ENCODE data around the gene ATP5F1D.

The ATP5F1D gene

DNA sequence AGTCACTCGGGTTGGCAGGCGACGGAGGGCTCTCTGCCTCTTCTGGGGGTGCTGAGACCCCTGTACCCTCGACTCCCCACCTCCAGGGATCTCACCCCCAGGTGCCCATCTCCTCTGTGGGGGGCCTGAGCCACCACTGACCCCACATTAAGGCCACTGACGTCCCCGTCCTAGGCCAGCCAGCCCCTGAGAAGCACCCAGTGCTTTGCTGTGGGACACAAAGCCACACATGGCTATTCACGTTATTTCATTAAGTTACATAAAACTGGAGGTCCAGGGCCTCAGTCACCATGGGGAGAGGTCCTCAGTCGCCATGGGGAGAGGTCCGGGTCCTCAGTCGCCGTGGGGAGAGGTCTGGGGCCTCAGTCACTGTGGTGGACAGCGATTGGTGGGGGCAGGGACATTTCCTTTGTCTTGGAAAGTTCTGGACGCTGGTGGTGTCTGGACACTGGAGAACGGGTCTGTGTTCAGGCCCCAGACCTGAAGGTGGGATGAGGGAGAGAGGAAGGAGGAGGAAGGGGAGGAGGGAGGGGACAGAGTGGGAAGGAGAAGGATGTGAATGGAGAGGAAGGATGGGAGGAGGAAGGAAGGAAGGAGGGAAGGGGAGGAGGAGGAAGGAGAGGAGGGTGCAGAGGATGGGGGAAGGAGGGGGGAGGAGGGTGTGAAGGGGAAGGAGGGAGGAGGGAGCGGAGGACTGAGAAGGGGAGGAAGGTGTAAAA lies 40.2 kb downstream of the ATP5F1D start:
- no peak for DNase-seq (ENCODE audit: low read depth in 3 of 3)

DNA sequence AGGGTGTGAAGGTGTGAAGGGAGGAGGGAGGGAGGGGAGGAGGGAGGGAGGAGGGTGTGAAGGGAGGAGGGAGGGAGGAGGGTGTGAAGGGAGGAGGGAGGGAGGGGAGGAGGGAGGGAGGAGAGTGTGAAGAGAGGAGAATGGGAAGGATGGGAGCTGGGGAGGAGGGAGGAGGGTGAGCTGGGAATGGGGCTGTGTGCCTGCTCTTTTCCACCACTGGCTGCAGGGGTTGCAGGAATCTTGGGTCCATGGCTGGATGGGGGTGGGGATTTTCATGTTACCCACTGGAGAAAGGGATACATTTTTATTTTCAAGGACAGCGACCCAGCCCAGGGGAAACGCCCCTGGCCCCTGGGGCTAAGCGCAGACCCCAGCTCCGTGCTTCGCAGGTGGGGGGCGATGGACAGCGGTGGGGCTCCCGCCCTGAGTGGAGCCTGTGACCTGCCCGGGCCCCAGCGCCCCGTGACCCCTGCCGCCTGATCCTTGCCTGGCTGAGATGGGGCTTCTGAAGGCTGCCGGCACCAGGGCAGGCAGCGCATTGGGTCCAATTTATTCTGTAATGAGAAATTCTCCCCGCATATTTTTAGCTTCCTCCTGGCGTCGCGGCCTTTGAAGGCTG lies 41.1 kb downstream of the ATP5F1D start:
- DNase-seq (ENCODE audit: low read depth in 3 of 3), result no peak

- no peak for DNase-seq (ENCODE audit: low read depth in 3 of 3)
Measured at GRCh38 chr19:1283207-1283916, 41.8 kb downstream of the ATP5F1D start.

GRCh38 chr19:1283917-1284292 lies 42.4 kb downstream of the ATP5F1D start:
- no peak for DNase-seq (ENCODE audit: low read depth in 3 of 3)

DNA sequence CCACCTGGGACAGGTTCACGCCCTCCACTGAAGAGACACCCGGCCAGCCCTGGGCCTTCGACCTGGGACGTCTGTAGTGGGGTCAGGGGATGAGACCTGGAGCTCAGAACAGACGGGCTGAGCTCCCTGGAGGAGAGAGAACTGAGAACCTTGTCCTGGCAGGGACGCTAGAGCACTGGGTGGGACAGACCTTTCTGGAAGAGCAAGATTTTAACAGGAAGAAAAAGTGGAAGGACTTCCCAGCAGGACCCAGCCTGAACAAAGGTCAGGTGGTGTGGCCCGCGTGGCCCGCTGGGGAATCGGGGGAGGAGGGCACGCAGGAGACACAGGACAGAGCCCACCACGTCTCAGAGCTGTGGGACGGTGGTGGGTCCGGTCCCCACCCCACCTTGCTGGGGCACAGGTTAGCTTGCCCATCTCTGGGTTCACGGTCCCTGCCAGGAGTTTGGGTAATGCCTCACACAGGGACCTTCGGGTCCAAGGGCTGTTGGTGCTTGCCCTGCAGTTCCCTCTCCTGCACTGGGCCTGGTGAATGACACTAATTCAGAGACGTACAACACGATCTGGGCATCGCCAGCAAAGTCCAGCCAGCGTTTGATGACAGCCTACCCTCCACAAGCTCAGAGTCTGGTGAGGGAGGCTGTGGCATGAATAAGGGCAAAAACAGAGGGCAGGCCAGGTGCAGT lies 42.9 kb downstream of the ATP5F1D start:
- DNase-seq (ENCODE audit: low read depth in 3 of 3), result no peak

- DNase-seq (ENCODE audit: low read depth in 3 of 3), result no peak
Measured at GRCh38 chr19:1284979-1285736, 43.6 kb downstream of the ATP5F1D start.

DNA sequence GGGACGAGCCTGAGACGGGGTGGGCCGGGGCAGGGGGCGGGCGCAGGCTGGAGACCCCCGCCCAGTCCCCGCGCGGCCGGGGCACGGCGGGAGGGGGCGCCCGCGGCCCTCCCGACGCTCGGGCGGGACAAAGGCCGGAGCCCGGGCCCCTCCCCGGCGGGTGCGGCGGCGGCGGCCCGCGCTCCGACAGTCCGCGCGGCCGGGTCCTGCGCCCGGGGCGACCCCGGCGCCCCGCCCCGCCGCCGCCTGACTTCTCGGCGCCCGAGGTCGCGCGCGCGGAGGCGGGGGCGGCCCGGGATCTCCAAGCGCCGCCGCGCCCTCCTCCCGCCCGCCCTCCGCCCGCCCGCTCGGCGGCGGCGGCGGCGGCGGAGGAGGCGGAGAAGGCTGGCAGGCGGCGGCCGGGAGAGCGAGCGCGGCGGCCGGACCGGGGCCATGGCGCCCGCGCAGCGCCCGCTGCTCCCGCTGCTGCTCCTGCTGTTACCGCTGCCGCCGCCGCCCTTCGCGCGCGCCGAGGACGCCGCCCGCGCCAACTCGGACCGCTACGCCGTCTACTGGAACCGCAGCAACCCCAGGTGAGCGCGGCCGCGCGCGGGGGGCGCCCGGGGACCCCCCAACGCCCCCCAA lies 44.3 kb downstream of the ATP5F1D start, which contains the start of gene EFNA2:
TSS of gene EFNA2 (plus strand) at position 137 of the 624 bp plus-strand sequence. CDS start at position 433, 296 bp downstream.
- DNase-seq (ENCODE audit: low read depth in 3 of 3), result no peak

DNA sequence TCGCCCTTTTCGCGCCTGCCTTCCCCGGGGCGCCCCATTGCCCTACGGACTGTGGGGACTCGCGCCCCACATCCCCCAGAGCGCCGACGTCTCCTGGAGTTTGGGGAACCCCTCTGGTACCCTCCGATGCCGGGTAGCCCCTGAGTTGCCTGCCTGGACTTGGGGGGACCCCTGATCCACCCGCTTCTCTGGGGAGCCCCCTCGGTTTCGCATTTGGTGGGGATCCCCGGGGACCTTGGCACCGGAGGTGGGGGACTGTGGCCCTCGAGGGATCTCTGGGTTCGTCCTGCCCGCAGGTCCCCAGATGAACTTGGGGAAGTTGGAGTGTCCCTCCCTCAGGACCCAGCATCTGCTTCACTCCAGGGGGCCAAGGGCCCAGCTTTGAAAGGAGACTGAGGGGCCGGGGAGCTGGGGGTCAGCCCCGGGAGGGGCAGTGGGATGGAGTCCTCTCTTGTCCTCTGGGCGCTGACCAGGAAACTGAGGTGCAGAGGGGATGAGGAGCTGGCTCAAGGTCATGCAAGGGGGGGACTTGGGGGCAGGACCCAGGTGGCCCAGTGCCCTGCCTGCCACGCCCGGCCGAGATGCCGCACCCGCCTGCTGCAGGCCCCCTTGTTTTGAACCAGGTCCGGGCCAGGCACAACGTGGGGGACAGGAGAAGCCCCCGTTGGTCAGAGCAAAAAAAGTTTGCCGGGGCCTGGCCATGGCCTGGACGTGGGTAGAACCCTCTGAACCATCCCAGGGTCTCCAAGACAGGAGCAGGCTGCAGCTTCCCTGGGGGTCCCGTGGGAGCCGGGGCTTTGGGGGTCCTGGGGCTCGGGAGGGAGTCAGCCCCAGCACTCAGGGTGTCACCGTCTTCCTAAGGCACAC lies 45.2 kb downstream of the ATP5F1D start:
- no peak for DNase-seq (ENCODE audit: low read depth in 3 of 3)

DNA sequence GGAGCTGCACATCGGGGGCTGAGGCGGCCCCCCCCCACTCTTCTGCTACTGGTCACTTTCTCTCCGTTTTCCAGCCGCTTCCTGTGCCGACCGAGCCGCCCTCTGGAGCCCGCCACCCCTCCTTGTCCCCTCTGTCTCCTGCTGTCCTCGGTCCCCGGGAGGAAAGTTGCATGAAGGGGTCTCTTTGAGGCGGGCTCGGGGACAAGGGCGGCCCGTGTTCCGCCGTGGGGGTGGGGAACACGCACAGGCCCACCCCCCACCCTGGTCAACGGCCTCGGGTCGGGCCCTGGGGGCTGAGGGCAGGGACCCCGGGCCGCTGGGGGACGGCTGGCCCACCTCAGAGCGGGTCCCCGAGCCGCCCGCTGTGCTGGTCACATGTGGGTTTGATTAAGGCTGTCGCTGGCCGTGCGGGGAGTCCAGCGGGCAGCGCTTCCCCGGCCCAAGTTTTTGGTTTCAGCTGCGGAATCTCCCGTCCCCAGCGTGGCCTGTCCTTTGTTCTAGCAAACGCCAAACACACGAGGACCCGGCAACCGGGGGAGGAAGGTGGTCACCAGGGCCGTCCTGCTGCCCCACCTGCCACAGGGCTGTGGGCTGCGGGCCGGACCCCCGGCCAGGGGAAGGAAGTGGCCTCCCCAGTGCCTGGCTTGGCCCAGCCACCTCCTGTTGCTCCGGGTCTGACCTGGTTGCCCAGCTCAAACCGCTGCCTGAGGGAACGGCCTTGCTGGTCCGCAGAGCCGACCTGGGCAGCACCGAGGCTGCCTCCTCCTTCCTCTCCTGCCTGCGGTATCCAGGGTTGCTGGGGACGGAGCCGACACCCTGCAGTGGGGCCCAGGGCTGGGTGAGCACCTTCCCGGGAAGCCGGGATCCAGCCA lies 46.0 kb downstream of the ATP5F1D start:
- no peak for DNase-seq (ENCODE audit: low read depth in 3 of 3)

DNA sequence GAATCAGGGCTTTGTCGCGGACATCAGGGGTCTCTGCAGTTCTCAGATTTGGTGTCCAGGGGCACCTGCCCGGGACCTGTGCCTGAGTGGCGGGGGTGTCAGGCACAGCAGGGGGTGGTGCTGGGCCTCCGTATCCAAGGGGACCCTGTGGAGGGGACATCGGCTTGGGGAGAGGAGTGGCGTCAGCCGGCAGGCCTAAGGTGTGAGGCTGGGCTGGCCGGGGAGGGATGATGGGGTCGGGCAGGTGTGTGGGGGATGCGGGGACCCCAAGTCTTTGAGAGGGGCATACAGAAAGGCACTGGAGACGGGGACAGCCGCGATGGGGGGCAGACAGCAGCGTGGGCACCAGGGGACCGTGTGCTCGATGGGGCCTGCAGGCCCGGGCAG lies 46.7 kb downstream of the ATP5F1D start:
- no peak for DNase-seq (ENCODE audit: low read depth in 3 of 3)

- no peak for DNase-seq (ENCODE audit: low read depth in 3 of 3)
Measured at GRCh38 chr19:1288833-1289685, 47.5 kb downstream of the ATP5F1D start.

DNA sequence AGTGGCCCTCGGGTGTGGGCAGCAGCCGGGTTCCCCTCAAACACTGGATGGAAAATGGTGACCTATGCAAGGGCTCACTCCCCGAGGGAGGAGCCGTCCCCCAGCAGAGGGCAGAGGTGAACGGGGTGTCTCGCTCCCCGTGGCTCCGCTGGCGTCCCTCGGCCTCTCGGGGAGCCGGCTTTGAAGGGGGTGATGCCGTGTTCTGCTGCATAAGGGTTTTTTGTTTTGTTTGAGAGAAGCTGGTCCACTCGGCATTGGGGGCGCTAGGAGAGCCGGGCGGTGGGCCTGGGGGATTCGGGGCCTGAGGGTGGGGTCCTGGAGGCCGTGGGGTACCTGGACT lies 48.1 kb downstream of the ATP5F1D start:
- DNase-seq (ENCODE audit: low read depth in 3 of 3), result no peak

DNA sequence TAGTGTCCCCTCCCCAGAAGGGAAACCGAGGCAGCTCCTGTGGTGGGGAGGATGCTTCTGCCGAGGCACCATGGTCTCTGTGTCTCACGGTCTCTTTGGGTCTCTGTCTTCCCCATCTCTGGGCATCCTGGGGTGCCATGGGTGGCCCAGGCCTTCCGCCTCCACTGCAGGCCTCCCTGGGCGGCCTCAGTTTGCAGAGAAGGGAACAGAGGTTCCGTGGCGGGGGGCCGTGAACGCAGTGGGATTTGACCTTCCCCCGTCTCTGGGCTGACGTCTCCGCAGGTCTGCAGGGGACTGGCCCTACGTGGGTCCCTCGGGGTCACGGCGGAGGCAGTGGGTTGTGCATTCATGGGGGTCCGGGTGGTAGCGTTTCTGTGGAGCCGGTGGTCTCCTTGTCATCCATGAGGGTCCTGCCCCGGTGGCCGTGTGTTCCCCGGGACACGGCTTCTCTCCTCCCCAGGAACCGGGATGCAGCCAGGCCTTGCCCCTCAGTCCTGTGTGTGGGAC lies 48.7 kb downstream of the ATP5F1D start:
- DNase-seq (ENCODE audit: low read depth in 3 of 3), result no peak

GRCh38 chr19:1290703-1291651 lies 49.4 kb downstream of the ATP5F1D start:
- DNase-seq (ENCODE audit: low read depth in 3 of 3), result no peak

- no peak for DNase-seq (ENCODE audit: low read depth in 3 of 3)
Measured at GRCh38 chr19:1291761-1292418, 50.3 kb downstream of the ATP5F1D start.

DNA sequence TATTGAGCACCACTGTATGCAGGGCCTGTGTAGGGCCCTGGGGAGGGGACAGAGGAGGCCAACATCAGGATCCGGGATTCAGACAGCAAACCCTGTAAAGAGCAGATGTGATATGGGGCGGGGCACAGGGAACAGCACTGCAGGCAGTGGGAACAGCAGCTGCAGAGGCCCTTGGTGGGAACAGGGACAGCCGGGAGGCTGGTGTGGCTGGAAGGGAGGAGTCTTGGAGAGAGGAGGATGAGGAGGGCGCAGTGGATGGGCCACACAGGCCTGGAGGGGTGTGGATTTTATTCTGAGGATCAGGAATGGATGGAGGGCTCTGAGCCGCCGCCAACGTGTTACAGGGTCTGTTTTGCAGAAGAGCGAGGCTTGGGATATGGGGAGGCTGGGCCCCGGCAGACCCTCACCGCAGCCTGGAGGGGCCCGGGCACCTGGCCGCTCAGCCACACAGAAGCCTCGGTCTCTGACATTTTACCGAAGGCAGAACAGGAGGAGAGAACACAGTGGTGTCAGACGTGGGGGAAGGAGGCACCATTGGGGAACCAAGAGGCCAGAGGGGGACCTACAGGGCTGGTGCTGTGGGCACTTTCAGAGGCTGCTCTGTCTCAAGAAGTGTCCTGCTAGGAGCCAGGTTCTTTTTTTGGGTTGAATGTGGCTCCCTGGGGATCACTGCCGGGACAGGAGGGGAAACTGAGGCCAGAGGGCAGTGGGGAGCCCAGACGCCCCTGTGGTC lies 51.0 kb downstream of the ATP5F1D start:
- DNase-seq (ENCODE audit: low read depth in 3 of 3), result no peak

Data from stimulated activated CD4-positive, alpha-beta T cell treated with anti-CD3 and anti-CD28 coated beads, TNF-alpha, amount 100 ng/mL, for 4 hours (primary cell).